Sigmoid colon (tissue), 4 donors: ENCODE measurements around the gene RASA1.

ENCODE experiments used
- EP300 ChIP-seq, 4 donors: sonication (generic); formaldehyde crosslinking; IDR thresholded peaks; one replicate each; pipeline ENCODE4 v1.6.1; 2017; ENCODE audit warnings: antibody characterized with exemption in 4 of 4
- POLR2A ChIP-seq, 2 donors: fragments of 450-650 bp; IDR thresholded peaks; one replicate each; pipeline ENCODE4 v1.6.1; 2016; ENCODE audit warnings: antibody characterized with exemption in 2 of 2, mild to moderate bottlenecking in 2 of 2, moderate library complexity in 2 of 2

DNA sequence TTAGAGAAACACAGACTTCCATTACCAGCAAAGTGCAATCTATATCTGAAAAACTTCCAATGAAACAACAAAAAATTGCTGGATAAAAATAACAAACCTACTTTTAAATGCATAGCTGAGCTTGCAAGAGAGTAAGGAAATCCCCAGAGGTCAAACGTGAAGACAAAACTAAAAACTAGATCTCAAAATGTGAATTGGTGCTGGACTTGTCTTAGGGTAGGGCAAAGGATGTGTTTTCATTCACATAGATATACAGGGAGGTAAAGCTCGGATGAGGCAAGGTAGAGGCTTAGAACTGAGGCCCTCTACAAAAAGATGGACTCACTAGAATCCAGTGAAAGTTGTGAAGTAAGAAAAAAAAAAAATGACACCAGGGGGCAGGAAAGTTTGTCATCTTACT lies 13.6 kb upstream of the RASA1 start:
- TF ChIP-seq POLR2A (IDR thresholded peaks at IDR 0.05) = no peak
- TF ChIP-seq EP300 (IDR thresholded peaks at IDR 0.05) = no peak
